ENCODE data around the gene FOSB.

DNA sequence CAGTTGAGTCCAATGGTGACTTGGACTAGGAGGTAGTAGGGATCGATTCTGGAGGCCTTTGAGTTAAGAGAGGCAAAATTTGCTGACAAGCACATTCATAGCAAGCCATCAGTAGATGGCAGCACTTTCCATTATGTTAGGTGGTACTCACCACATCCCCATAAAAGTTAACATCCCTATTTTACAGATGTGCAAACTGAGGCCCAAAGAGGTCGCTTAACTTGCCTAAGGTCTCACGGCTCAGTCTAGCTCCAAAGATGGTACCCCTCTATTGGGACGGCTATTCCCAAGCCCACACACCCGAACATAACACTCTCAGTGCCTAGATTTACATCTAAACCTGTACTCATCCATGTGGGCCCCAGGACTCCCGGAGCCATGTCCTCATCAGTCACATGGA lies 21.5 kb upstream of the FOSB start:
- TF ChIP-seq POLR2A (IDR thresholded peaks at IDR 0.05; ENCODE audit: low read length) (no peak), GATA1 (IDR thresholded peaks at IDR 0.05; ENCODE audit: low read depth, low read length) (no peak)
